GM20000 (cell line): Measurements from ENCODE around the gene PTBP1.

Experiments used
- DNase-seq: peaks from one replicate; pipeline ENCODE4 v3.0.0; 2012; ENCODE audit warnings: low spot score
- TF ChIP-seq, protein P1 (sequence below): IDR thresholded peaks from 2 replicates; pipeline ENCODE4 v1.5.1; 2012; ENCODE audit warnings: mild to moderate bottlenecking, control low read depth; ENCODE audit errors: extremely low read depth, missing control alignments

Gene PTBP1

DNA sequence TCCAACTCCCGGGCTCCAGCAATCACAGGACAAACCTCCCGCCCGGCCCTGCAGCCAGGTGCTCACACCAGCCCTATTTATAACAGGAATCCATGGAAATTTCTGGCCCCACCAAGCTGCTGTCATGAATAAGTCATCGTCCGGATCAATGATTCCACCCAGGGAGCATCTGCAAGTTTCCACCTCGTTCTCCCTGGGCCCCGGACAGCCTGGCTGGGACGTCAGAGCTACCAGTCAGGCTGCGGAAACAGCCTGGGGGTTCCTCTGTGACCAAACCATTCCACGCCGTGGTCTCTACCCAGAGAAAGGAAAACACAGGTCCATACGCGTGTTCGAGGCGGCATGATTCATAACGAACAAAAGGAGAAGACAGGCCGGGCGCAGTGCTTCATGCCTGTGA is 20.7 kb upstream of the PTBP1 start:
- DNase-seq, result no peak
- TF ChIP-seq, protein P1, sequence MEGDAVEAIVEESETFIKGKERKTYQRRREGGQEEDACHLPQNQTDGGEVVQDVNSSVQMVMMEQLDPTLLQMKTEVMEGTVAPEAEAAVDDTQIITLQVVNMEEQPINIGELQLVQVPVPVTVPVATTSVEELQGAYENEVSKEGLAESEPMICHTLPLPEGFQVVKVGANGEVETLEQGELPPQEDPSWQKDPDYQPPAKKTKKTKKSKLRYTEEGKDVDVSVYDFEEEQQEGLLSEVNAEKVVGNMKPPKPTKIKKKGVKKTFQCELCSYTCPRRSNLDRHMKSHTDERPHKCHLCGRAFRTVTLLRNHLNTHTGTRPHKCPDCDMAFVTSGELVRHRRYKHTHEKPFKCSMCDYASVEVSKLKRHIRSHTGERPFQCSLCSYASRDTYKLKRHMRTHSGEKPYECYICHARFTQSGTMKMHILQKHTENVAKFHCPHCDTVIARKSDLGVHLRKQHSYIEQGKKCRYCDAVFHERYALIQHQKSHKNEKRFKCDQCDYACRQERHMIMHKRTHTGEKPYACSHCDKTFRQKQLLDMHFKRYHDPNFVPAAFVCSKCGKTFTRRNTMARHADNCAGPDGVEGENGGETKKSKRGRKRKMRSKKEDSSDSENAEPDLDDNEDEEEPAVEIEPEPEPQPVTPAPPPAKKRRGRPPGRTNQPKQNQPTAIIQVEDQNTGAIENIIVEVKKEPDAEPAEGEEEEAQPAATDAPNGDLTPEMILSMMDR, result no peak

DNA sequence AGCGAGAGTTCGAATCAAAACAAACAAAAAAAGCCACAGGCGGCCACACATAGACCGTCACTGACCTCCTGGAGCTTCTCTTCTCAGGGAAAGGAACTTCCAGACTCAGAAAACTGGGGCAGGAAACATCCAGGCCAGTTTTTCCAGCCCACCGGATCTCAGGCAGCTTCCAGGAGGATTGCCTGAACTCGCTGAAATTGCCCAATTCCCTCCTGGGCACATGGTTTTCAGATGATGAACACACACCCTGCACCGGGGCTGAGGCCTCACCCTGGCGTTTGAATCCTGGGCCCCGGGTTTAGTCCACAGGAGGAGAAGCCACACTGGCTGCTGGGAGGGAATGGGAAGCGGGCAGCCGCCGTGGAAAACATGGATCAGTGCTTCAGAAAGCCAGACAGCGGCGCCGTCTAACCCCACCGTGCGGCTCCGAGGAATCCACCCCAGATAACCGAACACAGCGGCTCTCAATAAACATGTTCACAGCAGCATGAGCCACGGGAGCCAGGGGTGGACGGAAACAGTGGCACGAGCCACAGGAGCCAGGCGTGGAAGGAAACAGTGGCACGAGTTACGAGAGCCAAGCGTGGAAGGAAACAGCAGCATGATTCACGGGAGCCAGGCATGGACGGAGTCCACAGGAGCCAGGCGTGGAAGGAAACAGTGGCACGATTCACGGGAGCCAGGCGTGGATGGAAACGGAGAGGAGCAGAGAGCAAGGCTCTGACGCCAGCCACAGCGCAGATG is 18.2 kb upstream of the PTBP1 start:
- TF ChIP-seq, protein P1, result no peak
- no peak for DNase-seq

DNA sequence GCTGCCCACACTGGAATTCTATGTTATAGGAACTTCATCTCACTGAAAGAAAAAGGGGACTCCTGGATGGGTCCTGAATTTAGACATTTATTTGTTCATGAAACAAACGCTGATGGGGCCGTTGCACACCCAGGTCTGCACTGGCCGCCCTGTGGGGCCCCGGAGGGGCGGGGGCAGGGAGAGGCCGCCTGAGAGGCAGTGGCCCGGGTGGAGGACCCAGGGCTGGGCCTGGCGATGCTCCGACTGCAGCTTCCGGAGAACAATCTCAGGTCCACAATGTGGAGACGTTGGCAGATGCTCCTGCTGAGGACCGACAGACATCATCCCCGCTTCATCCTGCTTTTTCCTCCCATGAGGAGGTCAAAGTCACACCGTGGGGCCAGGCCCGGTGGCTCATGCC is 16.3 kb upstream of the PTBP1 start:
- DNase-seq, result no peak
- TF ChIP-seq, protein P1, result no peak

DNA sequence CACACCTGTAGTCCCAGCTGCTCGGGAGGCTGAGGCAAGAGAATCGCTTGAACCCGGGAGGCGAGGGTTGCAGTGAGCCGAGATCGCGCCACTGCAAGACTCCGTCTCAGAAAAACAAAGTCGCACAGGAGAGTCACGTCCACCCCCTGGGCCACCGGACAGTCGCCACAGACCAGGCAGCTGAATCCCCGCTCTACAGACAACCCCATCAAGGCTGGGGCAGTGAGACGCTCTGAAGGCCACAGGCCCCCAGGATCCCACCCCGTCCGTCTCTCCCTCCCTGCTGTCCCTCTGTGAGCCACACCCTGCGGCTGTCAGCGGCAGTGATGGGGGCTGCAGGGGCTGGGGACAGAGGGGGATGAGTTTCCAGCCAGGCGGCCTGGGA is 15.5 kb upstream of the PTBP1 start:
- DNase-seq, result no peak
- TF ChIP-seq, protein P1, result no peak

DNA sequence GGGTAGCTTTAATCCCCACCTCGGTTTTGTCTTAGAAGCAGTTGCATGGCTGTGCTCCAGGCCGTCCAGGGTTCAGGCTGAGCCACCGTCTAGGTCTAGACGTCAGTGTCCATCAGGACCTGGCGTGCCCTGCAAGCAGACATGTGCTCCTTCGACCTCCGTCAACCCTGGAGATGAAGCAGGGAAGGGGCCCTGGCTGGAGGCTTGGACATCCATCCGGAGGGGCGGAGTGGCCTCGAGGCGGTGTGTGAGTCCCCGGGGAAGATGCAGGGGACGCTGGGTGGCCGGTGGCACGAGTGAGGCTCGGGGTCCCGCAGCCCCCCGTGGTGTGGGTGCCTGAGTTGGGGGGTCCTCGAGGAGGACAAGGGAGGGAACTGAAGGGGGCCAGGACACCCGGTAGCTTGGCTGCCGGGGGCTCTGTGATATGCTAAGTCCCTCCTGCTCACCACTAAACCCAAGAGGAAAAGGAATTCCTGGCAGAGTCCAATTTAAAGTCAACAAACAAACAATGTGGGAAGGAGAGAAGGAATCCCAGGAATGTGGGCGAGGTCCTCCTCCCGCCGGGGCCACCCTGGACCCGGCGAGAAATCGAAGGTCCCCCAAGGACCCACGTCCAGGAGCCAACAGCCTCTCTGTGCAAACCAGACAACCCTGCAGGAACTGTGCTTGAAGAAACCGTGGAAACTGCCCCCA is 14.9 kb upstream of the PTBP1 start:
- TF ChIP-seq, protein P1, result no peak
- DNase-seq, result no peak

DNA sequence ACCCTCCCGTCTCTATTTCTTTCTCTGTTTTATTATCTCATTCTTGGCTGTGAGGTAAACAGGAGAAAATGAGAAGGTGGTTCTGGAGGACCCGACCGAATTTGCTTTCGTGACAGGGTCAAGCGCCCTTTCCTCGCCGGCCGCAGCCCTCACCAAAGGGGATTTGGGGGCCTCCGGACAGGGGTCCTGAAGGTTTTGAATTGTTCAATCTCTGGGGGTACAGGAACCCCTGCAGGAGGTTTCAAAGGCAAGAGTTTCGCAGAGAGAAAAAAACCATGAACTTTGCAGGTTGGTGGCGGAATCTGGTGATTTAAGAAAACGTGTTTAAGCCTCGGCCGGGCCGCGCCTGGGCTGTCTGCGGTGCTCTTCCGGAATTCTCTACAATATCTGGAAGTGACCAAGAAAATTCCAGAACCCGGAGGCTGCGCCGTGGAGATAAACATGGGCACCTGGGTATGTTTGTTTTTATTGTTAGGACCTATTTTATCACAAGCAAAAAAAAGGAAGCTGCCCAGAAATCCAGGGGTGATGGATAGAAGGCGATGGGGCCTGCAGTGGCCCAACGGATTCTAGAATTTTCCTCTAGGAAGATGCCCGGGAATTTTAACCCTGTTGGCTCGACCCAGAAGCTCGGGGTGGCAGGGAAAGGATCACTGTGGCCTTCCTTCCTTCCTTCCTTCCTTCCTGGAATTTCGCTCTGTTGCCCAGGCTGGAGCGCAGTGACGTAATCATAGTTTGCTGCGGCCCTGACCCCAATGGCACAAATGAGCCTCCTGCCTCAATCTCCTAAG is 14.2 kb upstream of the PTBP1 start:
- TF ChIP-seq, protein P1, result no peak

DNA sequence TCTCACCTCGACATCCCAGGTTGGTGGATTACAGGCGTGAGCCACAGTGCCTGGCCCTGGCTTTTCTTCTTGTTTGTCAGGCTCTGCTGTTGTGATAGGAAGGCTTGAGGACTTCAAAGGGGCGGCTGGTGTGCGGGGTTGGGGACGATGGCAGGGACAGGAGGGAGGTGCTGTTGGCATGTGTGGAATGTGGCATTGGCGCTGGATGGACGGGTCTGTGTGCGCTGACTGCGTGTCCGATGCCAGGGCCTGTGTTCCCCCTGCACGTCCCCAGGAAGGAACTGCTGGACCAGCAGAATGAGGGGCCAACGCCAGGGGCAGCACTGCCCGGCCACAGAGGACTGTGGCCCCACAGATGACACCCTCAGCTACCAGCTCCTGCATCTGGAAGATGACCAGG is 12.7 kb upstream of the PTBP1 start:
- TF ChIP-seq, protein P1, result no peak
- DNase-seq, result no peak

More for the DNA sequence above, 14.2 kb upstream of the PTBP1 start:
- DNase-seq, result no peak
